ENCODE results near the gene ZNF142. TPM values are rescaled to one million over a fixed set of nuclear protein-coding genes. Genes with fewer than 3 reads are reported as not detected.

ZNF142 gene
- total RNA-seq, 1 donor from 2014 or later: 35.5 TPM

DNA sequence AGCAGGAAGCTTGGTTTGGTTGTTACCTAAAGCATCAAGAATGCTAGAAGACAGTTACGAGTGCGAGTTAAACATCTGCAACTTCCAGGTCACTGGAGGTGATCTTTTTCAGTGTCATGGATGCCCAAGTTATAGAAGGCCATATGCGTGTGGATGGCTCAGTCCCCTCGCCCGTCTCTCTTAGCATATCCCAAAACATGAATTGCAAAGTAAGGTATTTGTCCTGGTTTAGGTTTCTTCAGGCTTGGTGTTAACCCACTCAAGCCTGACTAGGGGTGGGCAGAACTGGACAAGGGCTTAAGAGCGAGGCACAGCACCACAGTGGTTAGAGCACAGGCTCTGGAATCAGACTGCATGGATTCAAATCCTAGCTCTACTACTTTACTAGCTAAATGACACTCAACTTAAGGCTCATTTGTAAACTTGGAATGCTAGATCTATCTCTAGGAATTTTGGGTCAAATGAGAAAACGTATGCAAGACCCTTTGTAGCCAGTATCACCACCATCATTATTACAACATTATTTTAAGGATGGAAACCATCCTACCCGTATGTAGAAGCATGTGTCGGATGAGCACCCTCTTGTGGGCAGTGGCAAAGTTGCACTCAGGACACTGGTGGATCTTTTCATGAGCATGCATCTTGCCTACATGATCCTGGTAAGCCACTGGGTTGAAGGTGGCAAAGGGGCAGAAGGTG, 11.2 kb downstream of the ZNF142 start:
- Mint-ChIP-seq H3K9me3 (ENCODE audit: unreplicated experiment) (no peaks in the 10 kb centered on the region), H3K27me3 (ENCODE audit: unreplicated experiment) (no peaks in the 10 kb centered on the region), H3K4me1 (ENCODE audit: unreplicated experiment) (no peaks in the 10 kb centered on the region), H3K4me3 (ENCODE audit: unreplicated experiment) (no peak overlapping the region), H3K27ac (ENCODE audit: unreplicated experiment) (no peak overlapping the region), H3K36me3 (ENCODE audit: unreplicated experiment) (peaks cover 36% of the 10 kb centered on the region)
- TF ChIP-seq, protein P1, sequence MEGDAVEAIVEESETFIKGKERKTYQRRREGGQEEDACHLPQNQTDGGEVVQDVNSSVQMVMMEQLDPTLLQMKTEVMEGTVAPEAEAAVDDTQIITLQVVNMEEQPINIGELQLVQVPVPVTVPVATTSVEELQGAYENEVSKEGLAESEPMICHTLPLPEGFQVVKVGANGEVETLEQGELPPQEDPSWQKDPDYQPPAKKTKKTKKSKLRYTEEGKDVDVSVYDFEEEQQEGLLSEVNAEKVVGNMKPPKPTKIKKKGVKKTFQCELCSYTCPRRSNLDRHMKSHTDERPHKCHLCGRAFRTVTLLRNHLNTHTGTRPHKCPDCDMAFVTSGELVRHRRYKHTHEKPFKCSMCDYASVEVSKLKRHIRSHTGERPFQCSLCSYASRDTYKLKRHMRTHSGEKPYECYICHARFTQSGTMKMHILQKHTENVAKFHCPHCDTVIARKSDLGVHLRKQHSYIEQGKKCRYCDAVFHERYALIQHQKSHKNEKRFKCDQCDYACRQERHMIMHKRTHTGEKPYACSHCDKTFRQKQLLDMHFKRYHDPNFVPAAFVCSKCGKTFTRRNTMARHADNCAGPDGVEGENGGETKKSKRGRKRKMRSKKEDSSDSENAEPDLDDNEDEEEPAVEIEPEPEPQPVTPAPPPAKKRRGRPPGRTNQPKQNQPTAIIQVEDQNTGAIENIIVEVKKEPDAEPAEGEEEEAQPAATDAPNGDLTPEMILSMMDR (IDR thresholded peaks at IDR 0.05): peak; percentile 86
- DNase-seq (ENCODE audit: extremely low spot score, unreplicated experiment): no peak

DNA sequence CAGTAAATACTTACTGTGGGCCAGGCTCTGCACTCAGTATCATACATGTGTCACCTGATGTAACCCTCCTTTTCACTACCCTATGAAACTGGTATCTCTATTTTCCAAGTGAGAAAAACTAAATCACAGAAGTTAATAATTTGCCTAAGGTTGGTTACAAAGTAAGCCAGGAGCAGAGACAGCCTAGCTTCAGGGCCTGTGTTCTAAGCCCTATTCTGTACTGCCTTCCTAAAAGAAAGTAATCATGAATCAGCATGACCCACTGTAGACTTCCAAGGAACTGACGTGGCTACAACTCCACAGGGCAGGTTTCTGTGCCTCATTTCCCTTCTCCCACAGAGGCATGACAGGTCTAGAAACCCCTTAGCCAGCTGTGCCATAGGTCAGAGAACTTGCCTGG, 14.3 kb downstream of the ZNF142 start:
- no peak overlapping the region for H3K27ac Mint-ChIP-seq (ENCODE audit: unreplicated experiment)
- H3K4me1 Mint-ChIP-seq (ENCODE audit: unreplicated experiment): no peaks in the 10 kb centered on the region
- no peak overlapping the region for H3K4me3 Mint-ChIP-seq (ENCODE audit: unreplicated experiment)
- peaks cover 31% of the 10 kb centered on the region for H3K36me3 Mint-ChIP-seq (ENCODE audit: unreplicated experiment)
- no peaks in the 10 kb centered on the region for H3K27me3 Mint-ChIP-seq (ENCODE audit: unreplicated experiment)
- no peaks in the 10 kb centered on the region for H3K9me3 Mint-ChIP-seq (ENCODE audit: unreplicated experiment)
- no peak for DNase-seq (ENCODE audit: extremely low spot score, unreplicated experiment)
- TF ChIP-seq, protein P1 (IDR thresholded peaks at IDR 0.05): no peak

DNA sequence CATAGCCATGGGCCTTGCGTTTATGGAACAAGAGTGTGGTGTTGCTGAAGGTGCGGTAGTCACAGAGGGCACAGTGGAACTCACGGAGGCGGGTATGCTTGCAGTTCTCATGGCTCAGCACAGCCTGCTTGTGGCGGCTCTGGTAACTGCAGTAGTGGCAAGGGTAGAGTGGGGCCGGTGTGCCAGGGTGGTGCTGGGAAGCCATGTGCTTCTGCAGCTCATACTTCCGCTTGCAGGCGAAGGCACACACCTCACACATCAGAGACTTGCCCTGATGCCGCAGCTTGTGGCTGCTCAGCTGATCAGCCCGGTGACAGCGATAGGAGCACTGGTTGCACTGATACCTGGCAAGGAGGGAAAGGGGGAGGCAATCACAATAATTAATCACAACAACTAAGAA, 14.7 kb downstream of the ZNF142 start:
- Mint-ChIP-seq H3K27me3 (ENCODE audit: unreplicated experiment) (no peaks in the 10 kb centered on the region), H3K4me1 (ENCODE audit: unreplicated experiment) (no peaks in the 10 kb centered on the region), H3K36me3 (ENCODE audit: unreplicated experiment) (peaks cover 30% of the 10 kb centered on the region), H3K9me3 (ENCODE audit: unreplicated experiment) (no peaks in the 10 kb centered on the region), H3K27ac (ENCODE audit: unreplicated experiment) (no peak overlapping the region), H3K4me3 (ENCODE audit: unreplicated experiment) (no peak overlapping the region)
- TF ChIP-seq, protein P1 (IDR thresholded peaks at IDR 0.05): no peak
- no peak for DNase-seq (ENCODE audit: extremely low spot score, unreplicated experiment)

DNA sequence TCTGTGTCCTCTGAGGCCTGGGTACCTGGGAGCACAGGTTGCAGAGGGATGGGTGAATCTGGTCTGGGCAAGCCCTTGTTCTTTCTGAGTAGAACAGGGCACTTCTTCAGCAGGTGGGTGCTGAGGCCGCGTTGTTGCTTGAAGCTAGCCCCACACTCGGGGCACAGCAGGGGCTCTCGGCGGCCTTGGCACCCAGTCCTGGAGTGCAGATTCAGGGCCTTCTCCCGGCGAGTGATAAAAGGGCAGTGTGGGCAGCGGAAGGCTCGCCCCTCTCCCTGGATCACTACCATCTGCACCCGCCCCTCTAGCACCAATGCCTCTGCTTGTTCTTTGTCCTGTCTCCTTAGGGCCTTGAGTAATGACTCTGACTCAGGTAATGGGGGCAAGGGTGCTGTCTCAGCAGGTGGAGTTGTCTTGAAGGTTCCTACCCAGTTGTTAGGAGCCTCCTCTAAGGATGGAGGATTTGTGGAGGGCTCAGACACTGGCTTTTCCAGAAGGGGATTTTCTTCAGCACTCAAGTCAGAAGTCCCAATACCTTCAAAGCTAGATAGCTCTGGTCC, 15.6 kb downstream of the ZNF142 start:
- H3K27ac Mint-ChIP-seq (ENCODE audit: unreplicated experiment): no peak overlapping the region
- no peaks in the 10 kb centered on the region for H3K4me1 Mint-ChIP-seq (ENCODE audit: unreplicated experiment)
- no peak for DNase-seq (ENCODE audit: extremely low spot score, unreplicated experiment)
- H3K9me3 Mint-ChIP-seq (ENCODE audit: unreplicated experiment): no peaks in the 10 kb centered on the region
- H3K27me3 Mint-ChIP-seq (ENCODE audit: unreplicated experiment): no peaks in the 10 kb centered on the region
- H3K4me3 Mint-ChIP-seq (ENCODE audit: unreplicated experiment): no peak overlapping the region
- TF ChIP-seq, protein P1 (IDR thresholded peaks at IDR 0.05): no peak
- H3K36me3 Mint-ChIP-seq (ENCODE audit: unreplicated experiment): peaks cover 34% of the 10 kb centered on the region

- DNase-seq (ENCODE audit: extremely low spot score, unreplicated experiment): no peak
- no peaks in the 10 kb centered on the region for H3K27me3 Mint-ChIP-seq (ENCODE audit: unreplicated experiment)
- H3K4me3 Mint-ChIP-seq (ENCODE audit: unreplicated experiment): no peak overlapping the region
- H3K27ac Mint-ChIP-seq (ENCODE audit: unreplicated experiment): no peak overlapping the region
- no peaks in the 10 kb centered on the region for H3K4me1 Mint-ChIP-seq (ENCODE audit: unreplicated experiment)
- no peaks in the 10 kb centered on the region for H3K9me3 Mint-ChIP-seq (ENCODE audit: unreplicated experiment)
- H3K36me3 Mint-ChIP-seq (ENCODE audit: unreplicated experiment): peaks cover 37% of the 10 kb centered on the region
- TF ChIP-seq, protein P1 (IDR thresholded peaks at IDR 0.05): no peak
Observed at GRCh38 chr2:218642786-218643185, 16.6 kb downstream of the ZNF142 start.

Data from osteocyte (in vitro differentiated cells).